22Rv1 (cell line): ENCODE measurements around the gene DYNLT1.

ENCODE experiments used
- ZFX ChIP-seq: fragments of 450-650 bp; IDR thresholded peaks from 2 replicates; pipeline ENCODE4 v1.6.1; 2017; ENCODE audit warnings: antibody characterized with exemption, borderline replicate concordance
- TF ChIP-seq, protein P1 (sequence below): fragments of 450-650 bp; IDR thresholded peaks from 2 replicates; pipeline ENCODE4 v1.5.1; 2017; ENCODE audit warnings: mild to moderate bottlenecking

DNA sequence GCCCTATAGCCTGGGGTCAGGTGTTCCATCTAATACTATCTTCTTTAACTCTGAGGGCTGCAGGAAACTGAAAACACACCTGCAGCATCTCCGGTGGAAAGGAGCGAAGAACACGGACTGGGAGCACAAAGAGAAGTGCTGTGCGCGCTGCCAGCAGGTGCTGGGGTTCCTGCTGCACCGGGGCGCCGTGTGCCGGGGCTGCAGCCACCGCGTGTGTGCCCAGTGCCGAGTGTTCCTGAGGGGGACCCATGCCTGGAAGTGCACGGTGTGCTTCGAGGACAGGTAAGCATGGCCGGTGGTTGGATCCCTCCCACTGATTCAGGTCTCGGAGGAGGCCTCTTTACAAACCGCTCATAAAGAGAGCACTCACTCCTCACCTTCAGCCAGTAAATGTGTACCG lies 20.8 kb upstream of the DYNLT1 start:
- TF ChIP-seq, protein P1, sequence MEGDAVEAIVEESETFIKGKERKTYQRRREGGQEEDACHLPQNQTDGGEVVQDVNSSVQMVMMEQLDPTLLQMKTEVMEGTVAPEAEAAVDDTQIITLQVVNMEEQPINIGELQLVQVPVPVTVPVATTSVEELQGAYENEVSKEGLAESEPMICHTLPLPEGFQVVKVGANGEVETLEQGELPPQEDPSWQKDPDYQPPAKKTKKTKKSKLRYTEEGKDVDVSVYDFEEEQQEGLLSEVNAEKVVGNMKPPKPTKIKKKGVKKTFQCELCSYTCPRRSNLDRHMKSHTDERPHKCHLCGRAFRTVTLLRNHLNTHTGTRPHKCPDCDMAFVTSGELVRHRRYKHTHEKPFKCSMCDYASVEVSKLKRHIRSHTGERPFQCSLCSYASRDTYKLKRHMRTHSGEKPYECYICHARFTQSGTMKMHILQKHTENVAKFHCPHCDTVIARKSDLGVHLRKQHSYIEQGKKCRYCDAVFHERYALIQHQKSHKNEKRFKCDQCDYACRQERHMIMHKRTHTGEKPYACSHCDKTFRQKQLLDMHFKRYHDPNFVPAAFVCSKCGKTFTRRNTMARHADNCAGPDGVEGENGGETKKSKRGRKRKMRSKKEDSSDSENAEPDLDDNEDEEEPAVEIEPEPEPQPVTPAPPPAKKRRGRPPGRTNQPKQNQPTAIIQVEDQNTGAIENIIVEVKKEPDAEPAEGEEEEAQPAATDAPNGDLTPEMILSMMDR = no peak
- no peak for TF ChIP-seq ZFX
